GM13977 (cell line): Measurements from ENCODE around the gene C2orf68.

Experiments used
- DNase-seq: peaks from one replicate; pipeline ENCODE4 v3.0.0; 2012; ENCODE audit warnings: low spot score
- CTCF ChIP-seq: IDR thresholded peaks from 2 replicates; pipeline ENCODE4 v1.5.1; 2012; ENCODE audit warnings: mild to moderate bottlenecking, control low read depth; ENCODE audit not compliant: insufficient read depth; ENCODE audit errors: extremely low read depth, missing control alignments
- in situ Hi-C: fragments of 300-500 bp; cut with MboI; formaldehyde crosslinking; loops from one replicate; pipeline ENCODE4 v1.12.0; 2022; ENCODE audit warnings: low sequenced_read_pairs, low pct_unique_long_range_greater_than_20kb, mixed read lengths, inconsistent platforms; ENCODE audit not compliant: unreplicated experiment

C2orf68 gene

DNA sequence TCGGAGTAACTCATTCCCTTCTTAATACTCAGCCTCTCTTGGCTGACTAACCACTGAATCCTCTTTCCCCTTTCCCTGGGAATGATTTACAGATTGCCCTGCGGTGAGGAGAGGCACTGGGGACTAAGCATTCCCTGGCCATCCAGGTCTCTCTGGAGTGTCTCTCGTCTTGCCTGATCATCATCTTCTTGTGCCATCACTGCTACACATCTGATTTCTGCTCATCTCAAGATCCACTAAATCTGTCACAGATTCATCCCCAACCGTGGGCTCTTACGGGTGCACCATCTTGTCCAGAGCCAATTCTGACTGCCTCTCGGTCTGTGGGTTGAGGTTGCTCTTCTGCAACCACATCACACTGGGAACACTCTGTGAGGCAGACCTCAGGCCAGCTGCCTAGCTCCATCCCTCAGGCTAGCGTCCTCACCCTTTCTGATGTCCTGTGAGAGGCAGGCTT lies 44.1 kb upstream of the C2orf68 start:
- in situ Hi-C loops: no loop called here
- TF ChIP-seq CTCF: no peak
- DNase-seq: no peak

DNA sequence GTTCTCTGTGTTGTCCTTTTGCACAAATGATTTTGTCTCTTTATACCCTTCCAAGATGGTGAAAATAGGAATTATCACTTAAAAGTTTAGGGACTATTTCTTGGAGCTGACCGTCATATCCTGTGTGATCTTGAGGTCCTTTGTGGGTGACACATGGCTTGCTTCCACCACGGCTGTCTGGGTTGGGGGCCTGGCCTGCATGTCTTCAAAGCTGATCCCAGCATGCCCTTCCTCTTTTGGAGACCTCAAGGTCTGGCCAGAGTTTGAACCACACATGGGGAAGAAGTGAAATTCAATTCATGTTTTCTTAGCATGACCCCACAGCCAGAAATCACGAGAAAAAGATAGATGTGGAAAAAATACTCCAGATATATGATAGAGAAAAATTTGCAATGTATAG lies 42.1 kb upstream of the C2orf68 start:
- no peak for DNase-seq
- TF ChIP-seq CTCF: no peak
- in situ Hi-C loops: no loop called here

GRCh38 chr2:85652056-85652455 lies 40.2 kb upstream of the C2orf68 start:
- TF ChIP-seq CTCF: no peak
- in situ Hi-C loops: no loop called here
- DNase-seq: no peak

- DNase-seq: no peak
- in situ Hi-C loops: no loop called here
- no peak for TF ChIP-seq CTCF
Measured at GRCh38 chr2:85651097-85651496, 39.2 kb upstream of the C2orf68 start.

- in situ Hi-C loops: no loop called here
- no peak for TF ChIP-seq CTCF
- DNase-seq: no peak
Measured at GRCh38 chr2:85650456-85650855, 38.6 kb upstream of the C2orf68 start.

DNA sequence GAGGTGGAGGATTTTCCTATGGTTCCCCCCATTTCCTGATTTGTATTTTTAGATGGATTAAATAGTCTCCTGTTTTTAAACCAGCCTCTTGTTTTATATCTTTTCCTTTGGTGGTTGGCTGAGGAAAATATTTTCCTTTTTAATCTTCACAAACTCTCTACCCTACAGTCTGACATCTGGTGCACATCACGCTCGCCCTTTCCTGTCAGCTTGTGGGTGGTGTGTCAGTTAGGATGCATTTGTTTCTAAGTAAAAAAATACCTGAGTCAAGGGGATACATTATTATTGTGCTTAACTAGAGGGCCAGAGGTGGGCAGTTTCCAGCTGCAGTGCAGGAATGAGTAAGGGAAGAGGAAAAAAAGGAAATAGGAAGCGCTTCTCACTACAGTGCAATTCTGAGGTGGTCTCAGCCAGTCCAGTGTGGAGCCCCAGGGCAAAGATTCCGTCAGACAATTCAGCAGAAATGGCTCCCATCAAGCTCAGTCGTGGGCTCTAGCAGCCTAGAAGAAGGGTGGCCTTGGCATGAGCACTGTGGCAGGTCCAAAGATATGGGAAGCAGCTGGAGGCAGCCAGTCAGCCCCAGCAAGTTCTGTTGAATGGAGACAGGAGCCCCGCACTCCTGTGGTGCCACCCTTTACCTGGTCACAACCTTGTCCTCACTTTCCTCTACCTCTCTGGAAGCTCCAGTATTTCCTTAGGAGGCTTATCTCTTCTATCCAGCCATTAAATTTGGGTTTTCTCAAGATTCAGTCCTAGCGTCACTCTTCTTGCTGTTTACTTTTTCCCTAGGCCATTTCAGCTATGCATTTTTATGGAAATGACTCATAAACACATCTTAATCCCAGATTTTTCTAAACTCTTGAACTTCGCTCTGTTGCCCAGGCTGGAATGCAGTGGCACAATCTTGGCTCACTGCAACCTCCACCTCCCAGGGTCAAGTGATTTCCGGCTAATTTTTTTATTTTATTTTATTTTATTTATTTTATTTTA lies 37.6 kb upstream of the C2orf68 start:
- no peak for TF ChIP-seq CTCF
- in situ Hi-C loops: no loop called here
- DNase-seq: no peak

DNA sequence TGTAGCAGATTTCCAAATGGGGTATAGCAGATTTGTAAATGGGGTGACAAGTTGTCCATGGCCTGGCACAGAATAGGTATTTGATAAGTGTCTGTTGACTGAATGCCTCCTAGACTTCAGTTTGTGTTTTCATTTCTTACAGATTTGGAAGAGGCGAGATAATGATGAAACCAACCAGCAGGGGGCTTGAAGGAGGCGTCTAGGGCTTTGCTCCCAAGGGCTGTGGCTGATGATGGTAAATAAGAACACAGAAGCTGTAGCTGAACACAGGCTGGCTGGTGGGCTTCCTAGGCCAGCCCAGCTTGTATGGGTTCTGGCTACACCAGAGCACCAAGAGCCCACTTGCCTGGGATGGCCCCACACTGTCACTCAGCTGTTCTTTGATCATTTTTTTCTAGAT lies 36.8 kb upstream of the C2orf68 start:
- peak; percentile 43 for TF ChIP-seq CTCF
- in situ Hi-C loops: no loop called here
- no peak for DNase-seq
